ENCODE results near the gene PVALEF.

GRCh38 chr17:81180836-81181810 lies 15.8 kb downstream of the PVALEF start:
- no peak for TF ChIP-seq CTCF (IDR thresholded peaks at IDR 0.05)
- TF ChIP-seq POLR2A (IDR thresholded peaks at IDR 0.05), result no peak

Data from uterus (tissue), 2 donors.